GM12892 (cell line): Measurements from ENCODE around the gene UPB1.

ENCODE experiments used
- POLR2A ChIP-seq: IDR thresholded peaks from 2 replicates; pipeline ENCODE4 v1.6.1; 2011; ENCODE audit warnings: low read depth, low read length, control low read depth
- POLR2AphosphoS5 ChIP-seq: IDR thresholded peaks from 2 replicates; pipeline ENCODE4 v1.6.1; 2011; ENCODE audit warnings: low read depth, low read length, control low read depth
- TAF1 ChIP-seq: IDR thresholded peaks from 2 replicates; pipeline ENCODE4 v1.6.1; 2011; ENCODE audit warnings: low read depth, mild to moderate bottlenecking, control low read depth, low read length, borderline replicate concordance

- TF ChIP-seq POLR2AphosphoS5 = no peak
- no peak for TF ChIP-seq POLR2A
- no peak for TF ChIP-seq TAF1
These were observed 8.8 kb downstream of the UPB1 start for GRCh38 chr22:24503843-24504338.
